Common myeloid progenitor, CD34-positive (primary cell): ENCODE results near the gene SYNDIG1.

Experiments
- CTCF ChIA-PET: fragments of 350-600 bp; sonication (Branson Sonifier 250); formaldehyde crosslinking; loops from one replicate; lab custom pipeline; 2021; ENCODE audit warnings: antibody characterized with exemption; lab: Charles Lee
- POLR2A ChIA-PET: fragments of 350-600 bp; sonication (Branson Sonifier 250); formaldehyde crosslinking; loops from one replicate; lab custom pipeline; 2021; ENCODE audit warnings: antibody characterized with exemption; lab: Charles Lee
- DNase-seq, 3 donors: peaks; one replicate each; pipeline versions ENCODE4 v3.0.0 to v3.0.0-alpha.2; 2013
- H3K27ac ChIP-seq, 2 experiments: 1 replicate in 1 of 2; 2 replicates in 1 of 2; pipeline ENCODE4 v1.7.0; 2013; ENCODE audit warnings: inconsistent platforms in 2 of 2, low read length in 2 of 2, mild to moderate bottlenecking in 2 of 2, low read depth in 1 of 2, moderate library complexity in 1 of 2; ENCODE audit not compliant: severe bottlenecking in 2 of 2, insufficient read depth in 1 of 2, poor library complexity in 1 of 2
- H3K27me3 ChIP-seq, 5 experiments: replicated peaks in 2 of 5; 1 replicate in 3 of 5; 2 replicates in 2 of 5; pipeline versions ENCODE4 v1.6.1 to v1.7.0; 2013; ENCODE audit warnings: low read length in 4 of 5, mild to moderate bottlenecking in 2 of 5, moderate library complexity in 2 of 5, inconsistent platforms in 1 of 5; ENCODE audit not compliant: insufficient read depth in 5 of 5, control insufficient read depth in 4 of 5
- H3K36me3 ChIP-seq, 4 experiments: 1 replicate in 2 of 4; 2 replicates in 2 of 4; pipeline versions ENCODE4 v1.6.1 to v1.7.0; 2013; ENCODE audit warnings: low read length in 3 of 4, control low read depth in 1 of 4, mild to moderate bottlenecking in 1 of 4; ENCODE audit not compliant: control insufficient read depth in 4 of 4, insufficient read depth in 4 of 4
- H3K4me1 ChIP-seq, 4 experiments: 1 replicate in 3 of 4; 2 replicates in 1 of 4; pipeline versions ENCODE4 v1.6.1 to v1.7.1; 2013; ENCODE audit warnings: low read length in 3 of 4, mild to moderate bottlenecking in 3 of 4, control low read depth in 1 of 4, inconsistent platforms in 1 of 4, moderate library complexity in 1 of 4; ENCODE audit not compliant: control insufficient read depth in 4 of 4, insufficient read depth in 4 of 4; ENCODE audit errors: control extremely low read depth in 1 of 4
- H3K4me3 ChIP-seq, 7 experiments: 1 replicate in 4 of 7; 2 replicates in 3 of 7; pipeline versions ENCODE4 v1.5.1 to v1.7.0; 2013; ENCODE audit warnings: mild to moderate bottlenecking in 7 of 7, low read length in 6 of 7, moderate library complexity in 6 of 7, inconsistent platforms in 2 of 7, low read depth in 2 of 7, control low read depth in 1 of 7; ENCODE audit not compliant: insufficient read depth in 4 of 7, control insufficient read depth in 1 of 7; ENCODE audit errors: extremely low read depth in 1 of 7
- H3K9me3 ChIP-seq, 5 experiments: 1 replicate in 4 of 5; 2 replicates in 1 of 5; pipeline versions ENCODE4 v1.6.1 to v1.7.1; 2013; ENCODE audit warnings: low read length in 4 of 5, mild to moderate bottlenecking in 2 of 5, inconsistent platforms in 1 of 5, low read depth in 1 of 5, moderate library complexity in 1 of 5; ENCODE audit not compliant: control insufficient read depth in 4 of 5, insufficient read depth in 2 of 5; ENCODE audit errors: control extremely low read depth in 1 of 5
- WGBS: methylation state at CpG from one replicate; pipeline ENCODE4 v1.1.5; 2013; ENCODE audit not compliant: insufficient coverage; 5-methylcytosine and 5-hydroxymethylcytosine counted together

Gene SYNDIG1

GRCh38 chr20:24638591-24639548, 169.4 kb downstream of the SYNDIG1 start:
- Histone ChIP-seq H3K4me1 (peaks cover 0 to 16% (median 10%) of the 10 kb centered on the region in 4 experiments), H3K27me3 (no peaks in the 10 kb centered on the region), H3K27ac (no peak overlapping the region), H3K9me3 (no peaks in the 10 kb centered on the region), H3K4me3 (no peak overlapping the region), H3K36me3 (no peaks in the 10 kb centered on the region)
- DNase-seq: no peak
- WGBS: 96% methylated on average over 9 of the region's 12 CpGs
- POLR2A ChIA-PET: interaction anchor here (0.6 kb wide), 1 partner anchor 146 kb away, joined by 6 read pairs; no protein-coding TSS in a partner anchor
- CTCF ChIA-PET: no interaction called here

GRCh38 chr20:24640276-24640675, 170.8 kb downstream of the SYNDIG1 start:
- ChIA-PET CTCF (no interaction called here), POLR2A (no interaction called here)
- Histone ChIP-seq H3K4me1 (peaks cover 0 to 4% (median 0%) of the 10 kb centered on the region in 4 experiments), H3K9me3 (peaks cover 0 to 5% (median 0%) of the 10 kb centered on the region in 5 experiments), H3K27me3 (no peaks in the 10 kb centered on the region), H3K4me3 (no peak overlapping the region), H3K27ac (no peak overlapping the region), H3K36me3 (no peaks in the 10 kb centered on the region)
- no peak for DNase-seq
- WGBS: 100% methylated on average over 1 of the region's 2 CpGs

DNA sequence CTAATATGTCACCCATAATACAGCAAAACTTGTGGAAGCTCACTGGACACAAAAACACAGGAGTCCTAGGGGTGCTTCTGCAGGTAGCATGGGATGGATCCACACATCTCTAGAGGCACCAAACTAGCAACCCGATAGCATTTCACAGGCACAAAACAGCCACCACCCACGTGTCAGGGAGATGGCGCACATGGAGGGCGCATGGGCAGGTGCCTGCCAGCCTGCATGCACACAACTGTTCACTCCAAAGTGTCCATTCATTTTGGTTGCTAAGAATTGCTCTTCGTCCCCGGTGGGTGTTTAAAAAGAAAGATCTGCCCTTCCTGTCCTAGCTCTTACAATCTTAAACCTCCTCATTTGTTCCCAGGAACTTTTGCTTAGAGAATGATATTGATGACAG, 171.3 kb downstream of the SYNDIG1 start:
- CTCF ChIA-PET: no interaction called here
- Histone ChIP-seq H3K27ac (no peak overlapping the region), H3K4me3 (no peak overlapping the region), H3K4me1 (peaks cover 0 to 4% (median 0%) of the 10 kb centered on the region in 4 experiments), H3K36me3 (no peaks in the 10 kb centered on the region), H3K9me3 (peaks cover 0 to 5% (median 0%) of the 10 kb centered on the region in 5 experiments), H3K27me3 (no peaks in the 10 kb centered on the region)
- DNase-seq: no peak
- WGBS: 100% methylated on average over 5 of the region's 6 CpGs
- POLR2A ChIA-PET: no interaction called here

DNA sequence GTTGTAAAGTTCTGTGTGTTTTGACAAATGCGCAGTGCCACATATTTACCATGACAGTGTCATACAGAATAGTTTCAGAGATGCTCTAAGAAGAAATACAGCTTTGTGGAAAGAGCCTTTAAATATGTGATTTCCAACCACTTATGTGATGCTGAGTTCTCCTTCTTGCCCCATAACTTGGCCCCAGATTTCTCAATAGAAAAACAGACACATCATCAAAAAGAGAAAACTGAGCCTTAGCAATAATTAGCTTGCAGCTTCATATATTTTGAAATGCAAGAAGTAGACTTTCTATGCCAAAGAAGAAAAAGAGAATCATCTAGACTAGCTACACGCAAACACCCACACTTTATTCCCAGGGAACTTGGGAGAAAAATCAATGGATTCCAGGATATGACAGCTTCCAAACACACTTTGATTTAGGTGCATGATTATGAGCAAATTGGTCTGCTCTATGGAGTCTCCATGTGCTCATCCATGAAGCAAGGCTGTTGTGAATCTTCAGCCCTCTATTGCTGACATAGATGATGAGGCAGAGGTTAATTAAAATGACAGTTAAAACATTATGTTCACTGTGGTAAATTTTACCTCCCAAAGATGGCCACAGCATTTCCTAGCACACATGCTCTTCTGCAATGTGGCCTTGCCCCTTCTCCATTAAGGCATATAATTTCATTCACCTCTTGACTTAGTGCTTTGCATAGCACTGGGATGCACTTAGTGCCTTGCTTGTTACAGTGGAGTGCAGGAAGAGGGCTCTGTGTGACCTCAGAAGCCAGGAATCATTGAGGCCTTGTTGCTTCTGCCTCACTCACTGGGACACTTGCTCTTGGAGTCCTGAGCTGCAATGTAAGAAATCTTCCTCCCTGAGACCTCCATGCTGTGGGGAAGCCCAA, 174.6 kb downstream of the SYNDIG1 start:
- Histone ChIP-seq H3K36me3 (no peaks in the 10 kb centered on the region), H3K9me3 (peaks cover 0 to 5% (median 0%) of the 10 kb centered on the region in 5 experiments), H3K4me1 (peaks cover 0 to 9% (median 3%) of the 10 kb centered on the region in 4 experiments), H3K27ac (no peak overlapping the region), H3K27me3 (no peaks in the 10 kb centered on the region), H3K4me3 (no peak overlapping the region)
- no CpG with 5 or more reads among the region's 2 CpGs for WGBS
- no peak for DNase-seq
- CTCF ChIA-PET: interaction anchor here (1.1 kb wide), 1 partner anchor 551 kb away, joined by 3 read pairs; no protein-coding TSS in a partner anchor
- POLR2A ChIA-PET: no interaction called here

DNA sequence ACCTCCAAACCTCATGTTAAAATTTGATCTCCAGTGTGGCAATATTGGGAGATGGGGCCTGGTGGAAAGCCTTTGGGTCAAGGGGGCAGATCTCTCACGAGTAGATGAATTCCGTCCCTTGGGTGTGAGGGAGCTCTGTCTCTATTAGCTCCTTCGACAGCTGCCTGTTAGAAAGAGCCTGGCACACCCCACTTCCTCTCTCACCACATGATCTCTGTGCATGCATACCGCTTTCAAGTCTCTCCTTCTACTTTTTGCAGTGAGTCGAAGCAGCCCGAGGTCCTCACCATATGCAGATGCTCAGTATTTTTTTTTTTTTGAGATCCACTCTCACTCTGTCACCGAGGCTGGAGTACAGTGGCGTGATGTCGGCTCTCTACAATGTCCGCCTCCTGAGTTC, 176.9 kb downstream of the SYNDIG1 start:
- ChIA-PET POLR2A (no interaction called here), CTCF (interaction anchor here (1.1 to 2.1 kb wide), 3 partner anchors 11 to 23 kb away, joined by 4 to 8 read pairs (median 4); no protein-coding TSS in a partner anchor)
- Histone ChIP-seq H3K4me3 (no peak overlapping the region), H3K4me1 (peaks cover 0 to 17% (median 3%) of the 10 kb centered on the region in 4 experiments), H3K27ac (no peak overlapping the region), H3K27me3 (no peaks in the 10 kb centered on the region), H3K9me3 (peaks cover 0 to 5% (median 0%) of the 10 kb centered on the region in 5 experiments), H3K36me3 (no peaks in the 10 kb centered on the region)
- peak in 2 of 3 donors; percentile 39 to 49 for DNase-seq
- 42% methylated on average over 10 of the region's 10 CpGs for WGBS

GRCh38 chr20:24647713-24648112, 178.3 kb downstream of the SYNDIG1 start:
- no peak overlapping the region for H3K4me3 ChIP-seq
- POLR2A ChIA-PET: no interaction called here
- 91% methylated on average over 1 of the region's 2 CpGs for WGBS

More at GRCh38 chr20:24647713-24648112, 178.3 kb downstream of the SYNDIG1 start:
- Histone ChIP-seq H3K27ac (no peak overlapping the region), H3K27me3 (no peaks in the 10 kb centered on the region), H3K36me3 (no peaks in the 10 kb centered on the region), H3K4me1 (peaks cover 0 to 26% (median 3%) of the 10 kb centered on the region in 4 experiments), H3K9me3 (peaks cover 0 to 5% (median 0%) of the 10 kb centered on the region in 5 experiments)
- CTCF ChIA-PET: no interaction called here
- no peak for DNase-seq
